Lung (tissue), 12 donors: ENCODE results near the gene FAF2. TPM values are rescaled to one million over a fixed set of nuclear protein-coding genes. Genes with fewer than 3 reads are reported as not detected.

Source experiments
- ATAC-seq: fragments of 200-7000 bp; cut with Tn5 transposase; one replicate; pipeline ENCODE4 v1.9.1; 2020; ENCODE audit warnings: moderate number of reproducible peaks; ENCODE audit not compliant: insufficient read depth, low FRiP score
- DNase-seq, 3 donors: peaks; one replicate each; pipeline ENCODE4 v3.0.0-alpha.2; 2013 to 2017
- H3K27ac ChIP-seq, 2 donors: one replicate each; pipeline ENCODE4 v1.5.1; 2013; ENCODE audit warnings: mild to moderate bottlenecking in 2 of 2, moderate library complexity in 2 of 2, control low read depth in 1 of 2, inconsistent platforms in 1 of 2, low read depth in 1 of 2, low read length in 1 of 2
- H3K27me3 ChIP-seq, 3 donors: one replicate each; pipeline ENCODE4 v1.5.1; 2013; ENCODE audit warnings: low read length in 2 of 3; ENCODE audit not compliant: control insufficient read depth in 3 of 3, insufficient read depth in 3 of 3
- H3K36me3 ChIP-seq, 4 donors: one replicate each; pipeline ENCODE4 v1.5.1; 2013; ENCODE audit warnings: low read length in 4 of 4, mild to moderate bottlenecking in 1 of 4, moderate library complexity in 1 of 4; ENCODE audit not compliant: control insufficient read depth in 4 of 4, insufficient read depth in 4 of 4
- H3K4me1 ChIP-seq, 5 donors: one replicate each; pipeline ENCODE4 v1.5.1; 2013; ENCODE audit warnings: low read length in 5 of 5, mild to moderate bottlenecking in 2 of 5, moderate library complexity in 1 of 5; ENCODE audit not compliant: control insufficient read depth in 5 of 5, insufficient read depth in 5 of 5
- H3K4me3 ChIP-seq: one replicate; pipeline ENCODE4 v1.5.1; 2013; ENCODE audit warnings: mild to moderate bottlenecking, control low read depth, moderate library complexity
- H3K9ac ChIP-seq, 2 donors: one replicate each; pipeline ENCODE4 v1.5.1; 2013; ENCODE audit warnings: low read length in 2 of 2, control low read depth in 1 of 2; ENCODE audit not compliant: insufficient read depth in 1 of 2
- H3K9me3 ChIP-seq, 4 donors: one replicate each; pipeline ENCODE4 v1.5.1; 2013; ENCODE audit warnings: low read length in 3 of 4, mild to moderate bottlenecking in 1 of 4, moderate library complexity in 1 of 4; ENCODE audit not compliant: control insufficient read depth in 4 of 4, insufficient read depth in 3 of 4
- WGBS, 2 donors: extraction: QIAGEN DNeasy Blood & Tissue Kit; methylation state at CpG; one replicate each; pipeline ENCODE4 v1.1.7; 2013; 5-methylcytosine and 5-hydroxymethylcytosine counted together
- polyA plus RNA-seq, 2 donors: library from polyadenylated mRNA; stranded (reverse); fragments of 200-250 nt; gene quantifications; one replicate each; pipeline ENCODE4 v1.2.1, GENCODE V29; 2013
- total RNA-seq, 2 donors: library from RNA; depleted of rRNA in 1 of 2; stranded (reverse); fragments of >200 nt in 1 of 2; gene quantifications; one replicate each; pipeline ENCODE4 v1.2.1, GENCODE V29; 2014 to 2021
- TF ChIP-seq, protein P1 (sequence below): IDR thresholded peaks from 2 replicates; pipeline ENCODE4 v1.5.1; 2012; ENCODE audit warnings: mild to moderate bottlenecking; ENCODE audit errors: control extremely low read depth, extremely low read depth
- donor health status: control.
- donor health status: control.
- donor health status: Bipolar disorder and iron deficiency.
- donor health status: healthy.
- donor health status: DM: yes; HTN: yes; CAD: no.

Gene FAF2
- total and polyA plus RNA-seq, 4 donors: 12.5 to 40.1 (median 26.6) TPM

DNA sequence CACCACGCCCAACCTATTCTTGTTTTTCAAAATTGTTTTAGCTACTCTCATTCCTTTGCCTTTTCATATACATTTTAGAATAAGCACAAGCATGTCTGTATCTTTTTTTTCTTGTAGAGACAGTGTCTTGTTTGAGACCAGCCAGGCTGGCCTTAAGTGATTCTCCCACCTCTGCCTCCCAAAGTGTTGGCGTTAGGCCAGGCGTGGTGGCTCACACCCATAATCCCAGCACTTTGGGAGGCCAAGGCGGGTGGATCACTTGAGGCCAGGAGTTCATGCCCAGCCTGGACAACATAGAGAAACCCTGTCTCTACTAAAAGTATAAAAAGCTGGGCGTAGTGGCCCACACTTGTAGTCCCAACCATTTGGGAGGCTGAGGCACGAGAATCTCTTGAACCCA is 76.0 kb downstream of the FAF2 start:
- Histone ChIP-seq H3K27ac (no peak overlapping the region), H3K27me3 (no peaks in the 10 kb centered on the region), H3K9me3 (no peaks in the 10 kb centered on the region), H3K4me1 (no peaks in the 10 kb centered on the region), H3K9ac (no peak overlapping the region), H3K4me3 (no peak overlapping the region), H3K36me3 (peaks cover 7 to 18% (median 8%) of the 10 kb centered on the region in 4 donors)
- TF ChIP-seq, protein P1, sequence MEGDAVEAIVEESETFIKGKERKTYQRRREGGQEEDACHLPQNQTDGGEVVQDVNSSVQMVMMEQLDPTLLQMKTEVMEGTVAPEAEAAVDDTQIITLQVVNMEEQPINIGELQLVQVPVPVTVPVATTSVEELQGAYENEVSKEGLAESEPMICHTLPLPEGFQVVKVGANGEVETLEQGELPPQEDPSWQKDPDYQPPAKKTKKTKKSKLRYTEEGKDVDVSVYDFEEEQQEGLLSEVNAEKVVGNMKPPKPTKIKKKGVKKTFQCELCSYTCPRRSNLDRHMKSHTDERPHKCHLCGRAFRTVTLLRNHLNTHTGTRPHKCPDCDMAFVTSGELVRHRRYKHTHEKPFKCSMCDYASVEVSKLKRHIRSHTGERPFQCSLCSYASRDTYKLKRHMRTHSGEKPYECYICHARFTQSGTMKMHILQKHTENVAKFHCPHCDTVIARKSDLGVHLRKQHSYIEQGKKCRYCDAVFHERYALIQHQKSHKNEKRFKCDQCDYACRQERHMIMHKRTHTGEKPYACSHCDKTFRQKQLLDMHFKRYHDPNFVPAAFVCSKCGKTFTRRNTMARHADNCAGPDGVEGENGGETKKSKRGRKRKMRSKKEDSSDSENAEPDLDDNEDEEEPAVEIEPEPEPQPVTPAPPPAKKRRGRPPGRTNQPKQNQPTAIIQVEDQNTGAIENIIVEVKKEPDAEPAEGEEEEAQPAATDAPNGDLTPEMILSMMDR: no peak
- ATAC-seq: no peak
- 92 to 95% methylated on average over 6 of the region's 6 CpGs for WGBS, 2 donors
- no peak for DNase-seq

DNA sequence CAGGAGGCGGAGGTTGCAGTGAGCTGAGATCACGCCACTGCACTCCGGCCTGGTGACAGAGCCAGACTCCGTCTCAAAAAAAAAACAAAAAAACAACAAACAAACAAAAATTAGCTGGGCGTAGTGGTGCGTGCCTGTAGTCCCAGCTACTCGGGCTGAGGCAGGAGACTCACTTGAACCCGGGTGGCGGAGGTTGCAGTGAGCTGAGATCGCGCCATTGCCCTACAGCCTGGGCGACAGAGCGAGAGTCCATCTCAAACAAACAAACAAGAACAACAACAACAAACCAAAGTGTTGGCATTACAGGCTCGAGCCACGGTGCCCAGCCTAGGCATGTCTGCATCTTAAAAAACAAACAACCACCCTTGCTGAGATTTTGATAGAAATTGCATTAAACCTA is 76.8 kb downstream of the FAF2 start:
- DNase-seq: no peak
- H3K4me3 ChIP-seq: no peak overlapping the region
- H3K9me3 ChIP-seq: no peaks in the 10 kb centered on the region
- 90 to 92% methylated on average over 15 of the region's 15 CpGs for WGBS, 2 donors
- no peaks in the 10 kb centered on the region for H3K4me1 ChIP-seq
- H3K36me3 ChIP-seq: peaks cover 7 to 26% (median 12%) of the 10 kb centered on the region in 4 donors
- ATAC-seq: no peak
- no peak overlapping the region for H3K27ac ChIP-seq
- no peak overlapping the region for H3K9ac ChIP-seq
- TF ChIP-seq, protein P1: no peak
- no peaks in the 10 kb centered on the region for H3K27me3 ChIP-seq

DNA sequence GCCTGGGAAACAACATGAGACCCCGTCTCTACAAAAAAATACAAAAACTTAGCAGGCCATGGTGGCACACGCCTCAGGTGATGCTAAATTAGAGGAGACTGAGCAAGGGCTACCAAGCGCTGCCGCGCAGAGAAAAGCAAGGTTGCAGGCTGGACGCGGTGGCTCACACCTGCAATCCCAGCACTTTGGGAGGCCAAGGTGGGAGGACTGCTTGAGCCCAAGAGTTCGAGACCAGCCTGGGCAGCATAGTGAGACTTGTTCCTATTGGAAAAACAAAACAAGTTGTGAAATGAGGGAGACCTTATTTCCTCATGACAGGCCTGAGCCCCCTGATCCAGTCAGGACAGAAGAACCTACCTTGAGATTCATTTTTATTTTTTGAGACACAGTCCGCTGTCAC is 77.5 kb downstream of the FAF2 start:
- ATAC-seq: no peak

DNA sequence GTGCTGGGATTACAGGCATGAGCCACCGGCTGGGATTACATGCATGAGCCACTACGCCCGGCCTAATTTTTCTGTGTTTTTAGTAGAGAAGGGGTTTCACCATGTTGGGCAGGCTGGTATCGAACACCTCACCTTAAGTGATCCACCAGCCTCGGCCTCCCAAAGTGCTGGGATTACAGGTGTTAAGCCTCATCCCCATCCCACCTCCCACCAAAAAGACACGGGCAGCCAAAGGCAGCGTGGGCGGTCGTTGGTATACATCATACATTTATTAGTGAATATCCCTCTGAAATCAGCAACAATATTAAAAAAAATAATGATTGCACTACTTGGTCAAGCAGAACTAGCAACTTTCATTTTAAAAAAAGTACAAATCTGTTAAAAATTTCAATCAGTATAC is 78.3 kb downstream of the FAF2 start:
- Histone ChIP-seq H3K4me3 (no peak overlapping the region), H3K36me3 (peaks cover 7 to 38% (median 12%) of the 10 kb centered on the region in 4 donors), H3K4me1 (peaks cover 0 to 7% (median 0%) of the 10 kb centered on the region in 5 donors), H3K27ac (no peak overlapping the region), H3K9me3 (no peaks in the 10 kb centered on the region), H3K27me3 (no peaks in the 10 kb centered on the region), H3K9ac (no peak overlapping the region)
- ATAC-seq (no peak), DNase-seq (no peak)
- WGBS, 2 donors: 95% methylated on average over 9 of the region's 9 CpGs
- TF ChIP-seq, protein P1: no peak

More for the DNA sequence above, 77.5 kb downstream of the FAF2 start:
- Histone ChIP-seq H3K27me3 (no peaks in the 10 kb centered on the region), H3K36me3 (peaks cover 7 to 30% (median 12%) of the 10 kb centered on the region in 4 donors), H3K4me1 (no peaks in the 10 kb centered on the region), H3K9ac (no peak overlapping the region), H3K27ac (no peak overlapping the region), H3K9me3 (no peaks in the 10 kb centered on the region), H3K4me3 (no peak overlapping the region)
- no peak for DNase-seq
- TF ChIP-seq, protein P1: no peak
- WGBS, 2 donors: 93 to 96% methylated on average over 9 of the region's 9 CpGs
